ENCODE measurements around the gene TMPRSS13.
"Not testable (repeated sequence)": the region's sequence is repeated elsewhere in the genome, so short reads cannot be mapped to it uniquely, and the experiment has no call there.

DNA sequence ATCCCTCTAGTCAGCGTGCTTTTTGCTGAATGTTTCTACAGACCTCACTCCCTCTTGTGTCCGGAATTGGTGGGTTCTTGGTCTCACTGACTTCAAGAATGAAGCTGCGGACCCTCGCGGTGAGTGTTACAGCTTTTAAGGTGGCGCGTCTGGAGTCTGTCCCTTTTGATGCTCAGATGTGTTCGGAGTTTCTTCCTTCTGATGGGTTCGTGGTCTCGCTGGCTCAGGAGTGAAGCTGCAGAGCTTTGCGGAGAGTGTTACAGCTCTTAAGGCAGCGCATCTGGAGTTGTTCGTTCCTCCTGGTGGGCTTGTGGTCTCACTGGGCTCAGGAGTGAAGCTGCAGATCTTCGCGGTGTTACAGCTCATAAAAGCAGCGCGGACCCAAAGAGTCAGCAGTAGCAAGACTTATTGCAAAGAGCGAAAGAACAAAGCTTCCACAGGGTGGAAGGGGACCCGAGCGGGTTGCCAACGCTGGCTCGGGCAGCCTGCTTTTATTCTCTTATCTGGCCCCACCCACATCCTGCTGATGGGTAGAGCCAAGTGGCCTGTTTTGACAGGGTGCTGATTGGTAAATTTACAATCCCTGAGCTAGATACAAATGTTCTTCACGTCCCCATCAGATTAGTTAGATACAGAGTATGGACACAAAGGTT lies 48.5 kb upstream of the TMPRSS13 start:
- TF ChIP-seq, protein P1, sequence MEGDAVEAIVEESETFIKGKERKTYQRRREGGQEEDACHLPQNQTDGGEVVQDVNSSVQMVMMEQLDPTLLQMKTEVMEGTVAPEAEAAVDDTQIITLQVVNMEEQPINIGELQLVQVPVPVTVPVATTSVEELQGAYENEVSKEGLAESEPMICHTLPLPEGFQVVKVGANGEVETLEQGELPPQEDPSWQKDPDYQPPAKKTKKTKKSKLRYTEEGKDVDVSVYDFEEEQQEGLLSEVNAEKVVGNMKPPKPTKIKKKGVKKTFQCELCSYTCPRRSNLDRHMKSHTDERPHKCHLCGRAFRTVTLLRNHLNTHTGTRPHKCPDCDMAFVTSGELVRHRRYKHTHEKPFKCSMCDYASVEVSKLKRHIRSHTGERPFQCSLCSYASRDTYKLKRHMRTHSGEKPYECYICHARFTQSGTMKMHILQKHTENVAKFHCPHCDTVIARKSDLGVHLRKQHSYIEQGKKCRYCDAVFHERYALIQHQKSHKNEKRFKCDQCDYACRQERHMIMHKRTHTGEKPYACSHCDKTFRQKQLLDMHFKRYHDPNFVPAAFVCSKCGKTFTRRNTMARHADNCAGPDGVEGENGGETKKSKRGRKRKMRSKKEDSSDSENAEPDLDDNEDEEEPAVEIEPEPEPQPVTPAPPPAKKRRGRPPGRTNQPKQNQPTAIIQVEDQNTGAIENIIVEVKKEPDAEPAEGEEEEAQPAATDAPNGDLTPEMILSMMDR (IDR thresholded peaks at IDR 0.05; ENCODE audit: poor library complexity, severe bottlenecking) = not testable (repeated sequence)
- TF ChIP-seq EZH2 (IDR thresholded peaks at IDR 0.05; ENCODE audit: borderline replicate concordance, insufficient read depth, low read length, poor library complexity, severe bottlenecking); POLR2AphosphoS5 (IDR thresholded peaks at IDR 0.05); SMC3 (conservative IDR thresholded peaks at IDR 0.05; ENCODE audit: poor library complexity): not testable (repeated sequence)

All from neural cell (in vitro differentiated cells).